Measurements from ENCODE around the gene FOXD4L4. TPM values are rescaled to one million over a fixed set of nuclear protein-coding genes. Genes with fewer than 3 reads are reported as not detected.
"Not testable (repeated sequence)": the region's sequence is repeated elsewhere in the genome, so short reads cannot be mapped to it uniquely, and the experiment has no call there.

Gene FOXD4L4
- not detected for total RNA-seq

DNA sequence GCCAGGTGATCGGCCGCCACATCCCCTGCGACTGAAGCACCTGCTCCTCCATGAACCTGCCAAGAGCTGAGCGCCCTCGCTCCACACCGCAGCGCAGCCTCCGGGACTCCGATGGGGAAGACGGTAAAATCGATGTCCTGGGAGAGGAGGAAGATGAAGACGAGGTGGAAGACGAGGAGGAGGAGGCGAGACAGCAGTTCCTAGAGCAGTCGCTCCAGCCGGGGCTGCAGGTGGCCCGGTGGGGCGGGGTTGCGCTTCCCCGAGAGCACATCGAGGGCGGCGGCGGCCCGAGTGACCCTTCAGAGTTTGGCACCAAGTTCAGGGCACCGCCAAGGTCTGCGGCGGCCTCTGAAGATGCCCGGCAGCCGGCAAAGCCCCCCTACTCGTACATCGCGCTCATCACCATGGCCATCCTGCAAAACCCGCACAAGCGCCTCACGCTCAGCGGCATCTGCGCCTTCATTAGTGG is at the start of gene FOXD4L4:
TSS of gene FOXD4L4 (plus strand) at position 51 of the 469 bp plus-strand sequence. CDS start at position 51, 0 bp downstream.
- H3K27ac ChIP-seq; H3K9me3 ChIP-seq; H3K27me3 ChIP-seq; H3K4me1 ChIP-seq; H3K4me3 ChIP-seq; DNase-seq (ENCODE audit: extremely low spot score in 2 of 2); H3K36me3 ChIP-seq; intact Hi-C loops (cut with DNase I): not testable (repeated sequence)

GRCh38 chr9:65703550-65703949 is 33.4 kb upstream of the FOXD4L4 start:
- intact Hi-C loops (cut with DNase I); H3K4me3 ChIP-seq; H3K36me3 ChIP-seq; H3K27me3 ChIP-seq; H3K4me1 ChIP-seq; DNase-seq (ENCODE audit: extremely low spot score in 2 of 2); H3K9me3 ChIP-seq; H3K27ac ChIP-seq: not testable (repeated sequence)

DNA sequence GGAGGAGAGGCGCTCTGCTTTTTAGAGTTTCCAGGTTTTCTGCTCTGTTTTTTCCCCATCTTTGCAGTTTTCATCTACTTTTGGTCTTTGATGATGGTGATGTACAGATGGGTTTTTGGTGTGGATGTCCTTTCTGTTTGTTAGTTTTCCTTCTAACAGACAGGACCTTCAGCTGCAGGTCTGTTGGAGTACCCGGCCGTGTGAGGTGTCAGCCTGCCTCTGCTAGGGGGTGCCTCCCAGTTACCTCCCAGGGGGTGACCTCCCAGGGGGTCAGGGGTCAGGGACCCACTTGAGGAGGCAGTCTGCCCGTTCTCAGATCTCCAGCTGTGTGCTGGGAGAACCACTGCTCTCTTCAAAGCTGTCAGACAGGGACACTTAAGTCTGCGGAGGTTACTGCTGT is 22.5 kb upstream of the FOXD4L4 start:
- intact Hi-C loops (cut with DNase I); H3K9me3 ChIP-seq; DNase-seq (ENCODE audit: extremely low spot score in 2 of 2); H3K27ac ChIP-seq; H3K4me3 ChIP-seq; H3K4me1 ChIP-seq; H3K27me3 ChIP-seq; H3K36me3 ChIP-seq: not testable (repeated sequence)

DNA sequence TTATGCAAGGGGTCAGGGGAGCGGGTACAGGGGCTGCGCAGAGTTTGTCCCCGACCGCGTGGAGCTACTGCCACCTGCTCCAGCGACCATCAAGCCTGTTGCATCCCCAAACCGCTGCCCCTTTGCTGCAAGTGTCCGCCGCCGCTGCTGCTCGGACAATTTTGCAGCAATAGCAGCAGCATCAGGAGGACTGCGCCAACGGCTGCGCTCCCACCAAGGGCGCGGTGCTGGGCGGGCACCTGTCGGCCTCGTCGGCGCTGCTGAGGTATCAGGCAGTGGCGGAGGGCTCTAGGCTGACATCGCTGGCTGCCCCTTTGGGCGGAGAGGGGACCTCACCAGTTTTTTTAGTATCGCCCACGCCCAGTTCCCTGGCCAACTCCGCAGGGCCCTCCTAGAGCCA is 1.2 kb downstream of the FOXD4L4 start:
- intact Hi-C loops (cut with DNase I); H3K27ac ChIP-seq; H3K4me3 ChIP-seq; DNase-seq (ENCODE audit: extremely low spot score in 2 of 2); H3K9me3 ChIP-seq; H3K27me3 ChIP-seq; H3K36me3 ChIP-seq; H3K4me1 ChIP-seq: not testable (repeated sequence)

Other genes with a start within 250 kb of the FOXD4L4 start
- gene ZNG1E, start 61.2 kb upstream of the FOXD4L4 start, total RNA-seq = 42.0 TPM